IPS DF 4.7 (cell line): ENCODE data around the gene NPIPB6.
A peak's percentile ranks its signal among the peaks of the same experiment; 100 is the strongest.
"Not testable (repeated sequence)": the region's sequence is repeated elsewhere in the genome, so short reads cannot be mapped to it uniquely, and the experiment has no call there.

Experiments used
- DNase-seq: peaks from one replicate; pipeline ENCODE4 v3.0.0-alpha.2; 2013; ENCODE audit warnings: low spot score; ENCODE audit errors: extremely low read depth

The NPIPB6 gene

GRCh38 chr16:28363408-28363807 is at the start of gene NPIPB6:
NPIPB6 (minus strand) TSS chr16:28363508; CDS start chr16:28362822, 686 bp downstream.
- DNase-seq, result not testable (repeated sequence)

GRCh38 chr16:28403220-28404072 is 40.1 kb upstream of the NPIPB6 start, which contains the start of gene EIF3CL:
EIF3CL (minus strand) TSS chr16:28403841; CDS start chr16:28403618, 223 bp downstream.
- not testable (repeated sequence) for DNase-seq

- DNase-seq, result not testable (repeated sequence)
Measured at GRCh38 chr16:28392054-28392453, 28.7 kb upstream of the NPIPB6 start.

- not testable (repeated sequence) for DNase-seq
Measured at GRCh38 chr16:28382177-28382867, 19.0 kb upstream of the NPIPB6 start.

GRCh38 chr16:28377822-28378221 is 14.5 kb upstream of the NPIPB6 start:
- DNase-seq, result not testable (repeated sequence)

- not testable (repeated sequence) for DNase-seq
Measured at GRCh38 chr16:28377108-28377625, 13.9 kb upstream of the NPIPB6 start.

GRCh38 chr16:28375115-28375514 is 11.8 kb upstream of the NPIPB6 start:
- not testable (repeated sequence) for DNase-seq

GRCh38 chr16:28374281-28374680 is 11.0 kb upstream of the NPIPB6 start:
- DNase-seq, result not testable (repeated sequence)

GRCh38 chr16:28367926-28368325 is 4.6 kb upstream of the NPIPB6 start:
- DNase-seq, result not testable (repeated sequence)

GRCh38 chr16:28364268-28365173 is 1.2 kb upstream of the NPIPB6 start:
- not testable (repeated sequence) for DNase-seq

- not testable (repeated sequence) for DNase-seq
Measured at GRCh38 chr16:28362600-28362999, 708 bp downstream of the NPIPB6 start.

- DNase-seq, result not testable (repeated sequence)
Measured at GRCh38 chr16:28338230-28338629, 25.1 kb downstream of the NPIPB6 start.

GRCh38 chr16:28336940-28337710 is 26.2 kb downstream of the NPIPB6 start:
- DNase-seq, result not testable (repeated sequence)

- not testable (repeated sequence) for DNase-seq
Measured at GRCh38 chr16:28335678-28336077, 27.6 kb downstream of the NPIPB6 start.

GRCh38 chr16:28332632-28333031 is 30.7 kb downstream of the NPIPB6 start:
- DNase-seq, result not testable (repeated sequence)

- not testable (repeated sequence) for DNase-seq
Measured at GRCh38 chr16:28330981-28331380, 32.3 kb downstream of the NPIPB6 start.

- not testable (repeated sequence) for DNase-seq
Measured at GRCh38 chr16:28330232-28330631, 33.1 kb downstream of the NPIPB6 start.

GRCh38 chr16:28326881-28327610 is 36.3 kb downstream of the NPIPB6 start:
- peak; percentile 33 for DNase-seq

GRCh38 chr16:28324887-28325279 is 38.4 kb downstream of the NPIPB6 start:
- no peak for DNase-seq
